AG08396 (cell line): ENCODE results near the gene ETF1.
"Not testable (repeated sequence)": the region's sequence is repeated elsewhere in the genome, so short reads cannot be mapped to it uniquely, and the experiment has no call there.

Source experiments
- DNase-seq: peaks from one replicate; pipeline ENCODE4 v3.0.0; 2012; ENCODE audit warnings: low spot score, mixed read lengths

ETF1 gene

GRCh38 chr5:138490648-138491283 is 52.3 kb downstream of the ETF1 start:
- no peak for DNase-seq

DNA sequence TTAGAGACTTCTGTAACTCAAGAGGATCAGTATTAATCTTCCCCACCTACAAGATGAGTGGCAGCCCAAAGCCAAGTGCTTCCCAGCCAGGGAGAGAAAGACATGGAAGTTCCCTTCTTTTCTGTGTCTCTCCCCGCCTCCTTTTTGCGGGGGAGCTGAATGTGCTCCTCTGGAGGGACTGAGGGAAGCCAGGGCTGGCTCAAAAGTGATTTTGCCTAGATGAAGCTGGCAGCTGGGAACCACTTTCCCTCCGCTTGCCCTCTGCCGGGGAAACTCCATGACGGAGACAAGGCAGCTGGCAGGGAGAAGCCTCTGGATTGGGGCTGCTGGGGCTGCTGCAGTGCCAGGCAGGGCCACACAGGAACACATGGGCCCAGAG is 53.4 kb downstream of the ETF1 start:
- no peak for DNase-seq

DNA sequence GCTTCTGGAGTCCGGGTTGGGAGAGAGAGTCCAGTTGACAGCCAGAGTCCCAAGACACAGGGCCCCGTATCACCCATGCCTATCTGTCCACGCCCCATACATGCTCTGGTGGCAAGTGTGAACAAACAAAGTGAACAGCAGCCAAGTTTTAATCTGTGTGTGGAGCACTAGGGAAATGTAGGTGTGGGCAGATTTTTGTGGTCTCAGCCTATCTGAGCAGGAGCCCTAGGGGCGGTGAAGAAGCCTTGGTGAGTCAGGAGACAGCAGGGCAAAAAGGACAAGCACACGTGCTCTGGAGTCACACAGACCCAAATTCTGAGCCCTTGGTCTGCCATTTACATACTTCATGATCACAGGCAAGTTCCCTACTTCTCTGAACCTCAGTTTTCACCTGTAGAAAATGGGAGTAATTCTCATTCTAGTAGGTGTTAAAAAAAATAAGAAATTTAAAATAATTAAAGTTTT is 54.5 kb downstream of the ETF1 start:
- no peak for DNase-seq

DNA sequence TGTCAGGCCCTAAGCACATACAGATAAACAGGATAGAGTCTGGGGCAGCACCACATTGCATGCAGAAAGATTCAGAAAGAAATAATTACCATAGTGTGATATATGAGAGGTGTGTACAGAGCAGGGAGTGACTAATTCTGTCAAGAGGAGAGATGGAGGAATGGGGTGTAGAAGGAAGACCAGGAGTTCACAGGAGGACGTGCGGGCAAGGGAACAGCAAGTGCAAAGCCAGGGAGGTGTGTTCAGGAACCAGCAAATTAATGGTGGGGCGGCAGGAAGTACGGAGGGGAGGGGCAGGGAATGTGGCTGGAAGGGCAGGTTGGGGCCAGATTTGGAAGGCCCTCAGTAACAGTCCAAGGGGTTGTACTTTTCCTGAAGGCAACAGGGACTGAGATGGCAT is 60.4 kb downstream of the ETF1 start:
- no peak for DNase-seq

GRCh38 chr5:138476918-138477317 is 66.1 kb downstream of the ETF1 start:
- no peak for DNase-seq

DNA sequence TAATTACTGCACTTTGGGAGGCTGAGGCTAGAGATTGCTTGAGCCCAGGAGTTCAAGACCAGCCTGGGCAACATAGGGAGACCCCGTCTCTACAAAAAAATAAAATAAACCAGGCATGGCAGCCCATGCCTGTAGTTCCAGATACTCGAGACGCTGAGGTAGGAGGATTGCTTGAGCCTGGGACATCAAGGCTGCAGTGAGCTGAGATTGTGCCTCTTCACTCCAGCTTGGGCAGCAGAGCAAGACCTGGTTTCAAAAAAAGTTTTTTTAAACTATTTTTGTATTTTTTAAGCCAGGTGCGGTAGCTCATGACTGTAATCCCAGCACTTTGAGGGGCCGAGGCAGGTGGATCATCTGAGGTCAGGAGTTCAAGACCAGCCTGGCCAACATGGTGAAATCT is 69.9 kb downstream of the ETF1 start:
- DNase-seq, result not testable (repeated sequence)

- DNase-seq, result no peak
Observed at GRCh38 chr5:138472353-138472752, 70.7 kb downstream of the ETF1 start.

DNA sequence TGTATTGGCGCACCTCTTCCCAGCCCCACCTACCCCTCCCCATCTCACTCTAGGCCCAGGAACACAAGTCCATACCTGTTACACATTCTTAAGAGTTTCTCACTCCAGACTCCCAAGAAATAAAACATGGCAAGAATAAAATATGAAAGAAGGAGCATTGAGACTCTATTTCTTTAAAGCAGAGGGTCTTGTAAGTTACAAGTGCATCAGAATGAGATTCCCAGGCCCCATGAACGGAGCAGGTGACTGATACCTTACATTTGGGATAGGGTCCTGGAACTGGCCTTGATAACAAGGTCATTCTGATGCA is 72.0 kb downstream of the ETF1 start:
- no peak for DNase-seq

DNA sequence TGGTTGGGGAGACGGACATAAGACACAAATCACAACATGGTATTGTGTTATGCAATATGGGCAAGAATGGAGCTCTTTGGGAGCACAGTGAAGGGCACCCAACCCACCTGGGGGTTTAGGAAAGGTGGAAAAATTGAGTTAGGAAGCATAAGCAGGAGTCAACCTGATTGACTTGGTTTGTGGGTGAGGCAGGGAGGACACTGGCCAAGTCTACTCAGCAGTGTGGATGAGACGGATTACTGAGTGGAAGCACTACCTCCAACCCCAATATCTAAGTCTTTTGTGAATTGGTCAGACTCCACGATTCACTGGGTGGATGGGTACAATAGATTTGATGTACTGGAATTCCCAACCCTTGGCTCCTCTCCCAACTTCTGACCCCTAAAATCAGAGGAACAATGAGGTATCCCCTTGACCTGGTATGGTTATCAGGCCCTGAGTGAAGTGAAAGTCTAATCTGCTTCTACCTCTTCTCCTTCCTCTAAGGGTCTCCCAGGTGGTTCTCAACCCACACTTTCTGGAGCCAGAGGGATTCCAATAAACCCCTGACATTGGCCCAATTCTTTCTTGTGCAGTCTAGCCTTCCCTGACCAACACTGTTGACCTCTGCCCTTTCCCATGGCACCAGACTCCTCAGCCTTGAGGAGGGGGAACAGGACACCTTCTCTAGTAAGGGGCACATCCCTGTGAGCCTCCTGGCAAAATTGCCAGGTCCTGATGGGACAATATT is 72.5 kb downstream of the ETF1 start:
- DNase-seq, result no peak

- DNase-seq, result peak; percentile 39
Observed at GRCh38 chr5:138469540-138470321, 73.3 kb downstream of the ETF1 start.

DNA sequence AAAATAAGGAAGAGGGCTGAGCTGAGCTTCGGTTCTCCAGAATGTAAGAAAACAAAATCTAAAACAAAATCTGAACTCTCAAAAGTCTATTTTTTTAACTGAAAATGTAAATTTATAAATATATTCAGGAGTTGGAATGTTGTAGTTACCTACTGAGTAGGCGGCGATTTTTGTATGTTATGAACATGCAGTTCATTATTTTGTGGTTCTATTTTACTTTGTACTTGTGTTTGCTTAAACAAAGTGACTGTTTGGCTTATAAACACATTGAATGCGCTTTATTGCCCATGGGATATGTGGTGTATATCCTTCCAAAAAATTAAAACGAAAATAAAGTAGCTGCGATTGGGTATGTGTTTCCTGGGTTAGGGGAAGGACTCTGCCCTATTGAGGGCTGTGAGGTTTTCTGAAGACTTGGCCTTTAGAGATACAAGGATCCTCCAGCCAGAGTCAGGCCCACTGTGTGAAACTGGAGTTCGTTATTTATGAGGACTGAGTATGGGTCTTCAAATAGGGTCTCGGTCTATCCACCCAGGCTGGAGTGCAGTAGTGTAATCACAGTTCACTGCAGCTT is 74.0 kb downstream of the ETF1 start:
- DNase-seq, result no peak

DNA sequence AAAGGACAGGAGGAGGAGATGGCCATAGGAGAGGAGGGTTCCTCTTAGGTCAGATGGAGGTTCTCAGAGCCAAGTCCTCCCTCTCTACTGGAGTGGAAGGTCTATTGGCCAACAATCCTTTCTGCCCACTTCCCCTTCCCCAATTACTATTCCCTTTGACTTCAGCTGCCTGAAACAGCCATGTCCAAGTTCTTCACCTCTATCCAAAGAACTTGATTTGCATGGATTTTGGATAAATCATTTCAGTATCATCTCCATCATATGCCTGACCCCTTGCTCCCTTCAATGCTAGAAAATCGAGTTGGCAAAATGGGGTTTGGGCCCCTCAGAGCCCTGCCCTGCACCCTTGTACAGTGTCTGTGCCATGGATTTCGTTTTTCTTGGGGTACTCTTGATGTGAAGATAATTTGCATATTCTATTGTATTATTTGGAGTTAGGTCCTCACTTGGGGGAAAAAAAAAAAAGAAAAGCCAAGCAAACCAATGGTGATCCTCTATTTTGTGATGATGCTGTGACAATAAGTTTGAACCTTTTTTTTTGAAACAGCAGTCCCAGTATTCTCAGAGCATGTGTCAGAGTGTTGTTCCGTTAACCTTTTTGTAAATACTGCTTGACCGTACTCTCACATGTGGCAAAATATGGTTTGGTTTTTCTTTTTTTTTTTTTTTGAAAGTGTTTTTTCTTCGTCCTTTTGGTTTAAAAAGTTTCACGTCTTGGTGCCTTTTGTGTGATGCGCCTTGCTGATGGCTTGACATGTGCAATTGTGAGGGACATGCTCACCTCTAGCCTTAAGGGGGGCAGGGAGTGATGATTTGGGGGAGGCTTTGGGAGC is 74.7 kb downstream of the ETF1 start:
- DNase-seq, result no peak

- DNase-seq, result peak; percentile 4
Observed at GRCh38 chr5:138467711-138468132, 75.3 kb downstream of the ETF1 start.

DNA sequence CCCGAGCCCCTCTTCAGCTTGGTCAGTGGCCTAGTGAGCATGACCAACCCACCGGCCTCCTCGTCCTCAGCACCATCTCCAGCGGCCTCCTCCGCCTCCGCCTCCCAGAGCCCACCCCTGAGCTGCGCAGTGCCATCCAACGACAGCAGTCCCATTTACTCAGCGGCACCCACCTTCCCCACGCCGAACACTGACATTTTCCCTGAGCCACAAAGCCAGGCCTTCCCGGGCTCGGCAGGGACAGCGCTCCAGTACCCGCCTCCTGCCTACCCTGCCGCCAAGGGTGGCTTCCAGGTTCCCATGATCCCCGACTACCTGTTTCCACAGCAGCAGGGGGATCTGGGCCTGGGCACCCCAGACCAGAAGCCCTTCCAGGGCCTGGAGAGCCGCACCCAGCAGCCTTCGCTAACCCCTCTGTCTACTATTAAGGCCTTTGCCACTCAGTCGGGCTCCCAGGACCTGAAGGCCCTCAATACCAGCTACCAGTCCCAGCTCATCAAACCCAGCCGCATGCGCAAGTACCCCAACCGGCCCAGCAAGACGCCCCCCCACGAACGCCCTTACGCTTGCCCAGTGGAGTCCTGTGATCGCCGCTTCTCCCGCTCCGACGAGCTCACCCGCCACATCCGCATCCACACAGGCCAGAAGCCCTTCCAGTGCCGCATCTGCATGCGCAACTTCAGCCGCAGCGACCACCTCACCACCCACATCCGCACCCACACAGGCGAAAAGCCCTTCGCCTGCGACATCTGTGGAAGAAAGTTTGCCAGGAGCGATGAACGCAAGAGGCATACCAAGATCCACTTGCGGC is 75.9 kb downstream of the ETF1 start:
- peak; percentile 12 for DNase-seq

DNA sequence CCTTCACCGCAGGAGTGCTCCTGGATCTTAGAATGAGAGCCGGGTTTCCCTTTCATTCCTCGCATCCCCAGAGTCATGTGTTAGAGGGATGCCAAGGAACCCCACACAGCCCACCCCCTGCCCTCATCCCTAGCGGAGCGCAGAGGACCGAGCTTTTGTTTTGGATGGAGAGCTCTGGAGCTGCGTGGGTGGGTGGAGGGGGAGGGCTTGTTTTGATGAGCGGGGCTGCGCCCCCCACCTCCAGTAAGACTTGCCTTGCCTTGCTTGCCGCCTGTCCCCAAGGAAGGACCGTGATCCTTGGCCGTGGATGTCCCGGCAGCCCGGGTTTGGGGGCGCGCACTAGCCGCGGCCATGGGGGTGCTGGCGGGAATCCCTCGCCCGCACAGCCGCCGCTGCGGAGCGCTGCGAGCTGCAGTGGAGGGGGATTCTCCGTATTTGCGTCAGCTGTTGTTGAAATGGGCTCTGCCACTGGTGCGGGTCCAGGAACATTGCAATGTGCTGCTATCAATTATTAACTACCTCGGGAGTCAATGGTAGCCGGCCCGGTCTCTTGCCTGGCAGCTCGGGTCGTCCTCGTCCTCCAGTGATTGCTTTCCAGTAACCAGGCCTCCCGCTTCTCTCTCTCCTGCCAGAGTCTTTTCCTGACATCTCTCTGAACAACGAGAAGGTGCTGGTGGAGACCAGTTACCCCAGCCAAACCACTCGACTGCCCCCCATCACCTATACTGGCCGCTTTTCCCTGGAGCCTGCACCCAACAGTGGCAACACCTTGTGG is 76.7 kb downstream of the ETF1 start:
- peak; percentile 22 for DNase-seq

GRCh38 chr5:138465261-138466124 is 77.5 kb downstream of the ETF1 start, which contains the start of gene EGR1:
EGR1 (plus strand) TSS chr5:138465479; CDS start chr5:138465762, 283 bp downstream.
- DNase-seq, result peak; percentile 93

DNA sequence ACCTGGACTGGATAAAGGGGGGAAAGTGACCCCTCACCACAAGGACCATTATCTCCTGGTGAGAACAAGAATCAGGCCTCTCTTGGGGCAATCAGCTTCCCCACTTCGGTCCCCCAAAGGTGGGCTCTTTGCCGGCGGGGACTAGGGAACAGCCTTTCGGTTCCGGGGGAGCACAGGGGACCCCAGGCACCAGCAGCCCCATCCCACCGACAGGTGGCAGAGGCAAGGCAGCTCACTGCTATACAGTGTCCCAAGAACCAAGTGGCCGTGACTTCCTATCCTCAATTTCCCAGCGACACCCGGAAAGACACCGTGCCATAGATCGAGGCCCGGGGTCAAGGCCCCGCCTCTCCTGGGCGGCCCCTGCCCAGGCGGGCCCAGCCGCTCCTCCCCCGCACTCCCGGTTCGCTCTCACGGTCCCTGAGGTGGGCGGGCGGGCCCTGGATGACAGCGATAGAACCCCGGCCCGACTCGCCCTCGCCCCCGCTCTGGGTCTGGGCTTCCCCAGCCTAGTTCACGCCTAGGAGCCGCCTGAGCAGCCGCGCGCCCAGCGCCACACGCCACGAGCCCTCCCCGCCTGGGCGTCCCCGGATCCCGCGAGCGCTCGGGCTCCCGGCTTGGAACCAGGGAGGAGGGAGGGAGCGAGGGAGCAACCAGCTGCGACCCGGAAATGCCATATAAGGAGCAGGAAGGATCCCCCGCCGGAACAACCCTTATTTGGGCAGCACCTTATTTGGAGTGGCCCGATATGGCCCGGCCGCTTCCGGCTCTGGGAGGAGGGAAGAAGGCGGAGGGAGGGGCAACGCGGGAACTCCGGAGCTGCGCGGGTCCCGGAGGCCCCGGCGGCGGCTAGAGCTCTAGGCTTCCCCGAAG is 78.4 kb downstream of the ETF1 start:
- peak; percentile 97 for DNase-seq

- peak; percentile 96 for DNase-seq
Observed at GRCh38 chr5:138464008-138464387, 79.0 kb downstream of the ETF1 start.
